ENCODE results near the gene FBXL15. TPM values are rescaled to one million over a fixed set of nuclear protein-coding genes. Genes with fewer than 3 reads are reported as not detected.

Gene FBXL15
- total RNA-seq, 2 donors from 2014 or later, result 9.7 to 11.4 TPM

DNA sequence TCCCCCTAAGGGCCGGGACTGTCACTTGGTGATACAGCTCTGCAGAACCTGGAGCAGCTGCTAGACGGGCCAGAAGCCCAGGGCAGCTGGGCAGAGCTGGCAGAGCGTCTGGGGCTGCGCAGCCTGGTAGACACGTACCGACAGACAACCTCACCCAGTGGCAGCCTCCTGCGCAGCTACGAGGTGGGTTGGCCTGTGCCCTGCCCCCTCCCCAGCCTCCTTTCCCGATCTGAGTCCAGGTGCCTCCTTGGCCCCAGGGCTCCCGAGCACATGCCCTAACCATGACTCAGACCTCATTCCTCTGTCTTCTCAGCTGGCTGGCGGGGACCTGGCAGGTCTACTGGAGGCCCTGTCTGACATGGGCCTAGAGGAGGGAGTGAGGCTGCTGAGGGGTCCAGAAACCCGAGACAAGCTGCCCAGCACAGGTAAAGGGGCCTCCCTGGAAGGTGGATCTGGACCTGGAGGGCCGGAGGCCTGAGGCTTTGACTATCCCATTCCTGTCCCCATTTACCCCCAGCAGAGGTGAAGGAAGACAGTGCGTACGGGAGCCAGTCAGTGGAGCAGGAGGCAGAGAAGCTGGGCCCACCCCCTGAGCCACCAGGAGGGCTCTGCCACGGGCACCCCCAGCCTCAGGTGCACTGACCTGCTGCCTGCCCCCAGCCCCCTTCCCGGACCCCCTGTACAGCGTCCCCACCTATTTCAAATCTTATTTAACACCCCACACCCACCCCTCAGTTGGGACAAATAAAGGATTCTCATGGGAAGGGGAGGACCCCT lies 18.7 kb upstream of the FBXL15 start:
- H3K27ac Mint-ChIP-seq, result no peak overlapping the region
- Histone ChIP-seq H3K27me3 (ENCODE audit: control insufficient read depth, insufficient read depth, low read length, poor library complexity, severe bottlenecking) (peaks cover 4% of the 10 kb centered on the region), H3K36me3 (ENCODE audit: control insufficient read depth, insufficient read depth, low read length) (peaks cover 25% of the 10 kb centered on the region), H3K27ac (ENCODE audit: low read depth, low read length) (no peak overlapping the region), H3K4me1 (ENCODE audit: control insufficient read depth, insufficient read depth, low read length) (no peaks in the 10 kb centered on the region), H3K9me3 (ENCODE audit: control insufficient read depth, low read length) (no peaks in the 10 kb centered on the region), H3K4me3 (ENCODE audit: low read length) (no peak overlapping the region), H3K9ac (ENCODE audit: extremely low read depth, low read length, poor library complexity, severe bottlenecking) (no peak overlapping the region)
- peaks cover 19% of the 10 kb centered on the region for H3K27me3 Mint-ChIP-seq (ENCODE audit: insufficient read depth)
- H3K4me1 Mint-ChIP-seq, result no peaks in the 10 kb centered on the region
- 86 to 97% methylated on average over 5 to 17 of the region's 18 CpGs for WGBS, 2 experiments (ENCODE audit: insufficient coverage in 1 of 2, insufficient read length in 1 of 2)
- peaks cover 23% of the 10 kb centered on the region for H3K36me3 Mint-ChIP-seq (ENCODE audit: low read depth)
- peak; percentile 72 for DNase-seq
- H3K4me3 Mint-ChIP-seq, result no peak overlapping the region
- TF ChIP-seq, protein P1, sequence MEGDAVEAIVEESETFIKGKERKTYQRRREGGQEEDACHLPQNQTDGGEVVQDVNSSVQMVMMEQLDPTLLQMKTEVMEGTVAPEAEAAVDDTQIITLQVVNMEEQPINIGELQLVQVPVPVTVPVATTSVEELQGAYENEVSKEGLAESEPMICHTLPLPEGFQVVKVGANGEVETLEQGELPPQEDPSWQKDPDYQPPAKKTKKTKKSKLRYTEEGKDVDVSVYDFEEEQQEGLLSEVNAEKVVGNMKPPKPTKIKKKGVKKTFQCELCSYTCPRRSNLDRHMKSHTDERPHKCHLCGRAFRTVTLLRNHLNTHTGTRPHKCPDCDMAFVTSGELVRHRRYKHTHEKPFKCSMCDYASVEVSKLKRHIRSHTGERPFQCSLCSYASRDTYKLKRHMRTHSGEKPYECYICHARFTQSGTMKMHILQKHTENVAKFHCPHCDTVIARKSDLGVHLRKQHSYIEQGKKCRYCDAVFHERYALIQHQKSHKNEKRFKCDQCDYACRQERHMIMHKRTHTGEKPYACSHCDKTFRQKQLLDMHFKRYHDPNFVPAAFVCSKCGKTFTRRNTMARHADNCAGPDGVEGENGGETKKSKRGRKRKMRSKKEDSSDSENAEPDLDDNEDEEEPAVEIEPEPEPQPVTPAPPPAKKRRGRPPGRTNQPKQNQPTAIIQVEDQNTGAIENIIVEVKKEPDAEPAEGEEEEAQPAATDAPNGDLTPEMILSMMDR (conservative IDR thresholded peaks at IDR 0.05), result no peak
- no peaks in the 10 kb centered on the region for H3K9me3 Mint-ChIP-seq

DNA sequence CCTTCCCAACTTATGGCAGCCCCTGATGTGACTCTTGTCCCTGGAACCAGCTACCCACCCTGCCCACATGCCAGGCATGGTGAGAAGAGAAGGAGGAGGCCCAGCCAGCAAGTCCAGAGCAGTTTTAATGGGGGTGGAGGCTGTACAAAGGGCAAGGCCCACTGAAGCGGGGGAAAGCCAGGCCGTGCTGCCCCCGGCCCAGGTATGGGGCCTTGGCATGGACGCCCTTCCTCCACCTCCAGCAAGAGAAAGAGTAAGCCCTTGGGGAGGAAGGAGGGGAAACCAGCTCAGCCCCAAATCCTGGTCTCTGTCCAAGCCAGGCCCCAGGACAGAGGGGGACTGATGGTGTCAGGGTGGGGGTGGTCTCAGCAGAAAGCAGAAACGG lies 18.1 kb upstream of the FBXL15 start:
- DNase-seq, result no peak
- no peak overlapping the region for H3K9ac ChIP-seq (ENCODE audit: extremely low read depth, low read length, poor library complexity, severe bottlenecking)
- TF ChIP-seq, protein P1 (conservative IDR thresholded peaks at IDR 0.05), result no peak
- H3K36me3 ChIP-seq (ENCODE audit: control insufficient read depth, insufficient read depth, low read length), result peaks cover 24% of the 10 kb centered on the region
- H3K27me3 ChIP-seq (ENCODE audit: control insufficient read depth, insufficient read depth, low read length, poor library complexity, severe bottlenecking), result peaks cover 9% of the 10 kb centered on the region
- Mint-ChIP-seq H3K4me1 (no peaks in the 10 kb centered on the region), H3K27ac (no peak overlapping the region), H3K36me3 (ENCODE audit: low read depth) (peaks cover 23% of the 10 kb centered on the region), H3K9me3 (no peaks in the 10 kb centered on the region), H3K4me3 (no peak overlapping the region), H3K27me3 (ENCODE audit: insufficient read depth) (peaks cover 25% of the 10 kb centered on the region)
- H3K27ac ChIP-seq (ENCODE audit: low read depth, low read length), result no peak overlapping the region
- 90% methylated on average over 5 of the region's 5 CpGs; no CpG with 5 or more reads in 1 of the 2 experiments for WGBS, 2 experiments (ENCODE audit: insufficient coverage in 1 of 2, insufficient read length in 1 of 2)
- H3K4me3 ChIP-seq (ENCODE audit: low read length), result no peak overlapping the region
- H3K9me3 ChIP-seq (ENCODE audit: control insufficient read depth, low read length), result no peaks in the 10 kb centered on the region
- H3K4me1 ChIP-seq (ENCODE audit: control insufficient read depth, insufficient read depth, low read length), result no peaks in the 10 kb centered on the region

DNA sequence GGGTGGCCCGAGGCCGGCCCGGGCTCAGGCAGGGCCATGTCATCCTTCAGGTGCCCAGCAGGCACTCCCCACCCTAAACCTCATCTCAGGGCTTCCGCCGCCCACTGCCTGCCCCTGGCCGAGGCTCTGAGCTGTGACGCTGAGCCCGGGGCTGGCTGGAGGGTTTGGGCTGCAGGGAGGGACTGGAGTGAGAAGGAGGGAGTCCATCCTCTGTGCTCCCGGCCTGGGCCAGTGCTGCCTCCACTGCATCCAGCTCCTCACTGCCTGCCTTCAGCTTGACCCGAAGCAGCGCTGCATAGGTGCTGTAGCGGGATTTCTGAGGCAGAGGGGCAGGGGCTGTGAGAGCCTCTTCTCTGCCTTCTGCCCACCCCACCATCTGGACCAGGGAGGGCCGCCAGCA lies 17.5 kb upstream of the FBXL15 start:
- 87 to 95% methylated on average over 7 to 13 of the region's 13 CpGs for WGBS, 2 experiments (ENCODE audit: insufficient coverage in 1 of 2, insufficient read length in 1 of 2)
- Mint-ChIP-seq H3K9me3 (no peaks in the 10 kb centered on the region), H3K27me3 (ENCODE audit: insufficient read depth) (peaks cover 31% of the 10 kb centered on the region), H3K27ac (no peak overlapping the region), H3K36me3 (ENCODE audit: low read depth) (peaks cover 20% of the 10 kb centered on the region), H3K4me3 (no peak overlapping the region), H3K4me1 (peaks cover under 1% of the 10 kb centered on the region)
- no peak overlapping the region for H3K9ac ChIP-seq (ENCODE audit: extremely low read depth, low read length, poor library complexity, severe bottlenecking)
- no peaks in the 10 kb centered on the region for H3K9me3 ChIP-seq (ENCODE audit: control insufficient read depth, low read length)
- TF ChIP-seq, protein P1 (conservative IDR thresholded peaks at IDR 0.05), result no peak
- peaks cover 15% of the 10 kb centered on the region for H3K27me3 ChIP-seq (ENCODE audit: control insufficient read depth, insufficient read depth, low read length, poor library complexity, severe bottlenecking)
- no peaks in the 10 kb centered on the region for H3K4me1 ChIP-seq (ENCODE audit: control insufficient read depth, insufficient read depth, low read length)
- H3K4me3 ChIP-seq (ENCODE audit: low read length), result no peak overlapping the region
- no peak overlapping the region for H3K27ac ChIP-seq (ENCODE audit: low read depth, low read length)
- peaks cover 19% of the 10 kb centered on the region for H3K36me3 ChIP-seq (ENCODE audit: control insufficient read depth, insufficient read depth, low read length)
- no peak for DNase-seq
